ENCODE results near the gene SLC8A2. TPM values are rescaled to one million over a fixed set of nuclear protein-coding genes. Genes with fewer than 3 reads are reported as not detected.

SLC8A2 gene
- total and polyA plus RNA-seq, 4 donors: 3.2 to 37.5 (median 23.4) TPM

DNA sequence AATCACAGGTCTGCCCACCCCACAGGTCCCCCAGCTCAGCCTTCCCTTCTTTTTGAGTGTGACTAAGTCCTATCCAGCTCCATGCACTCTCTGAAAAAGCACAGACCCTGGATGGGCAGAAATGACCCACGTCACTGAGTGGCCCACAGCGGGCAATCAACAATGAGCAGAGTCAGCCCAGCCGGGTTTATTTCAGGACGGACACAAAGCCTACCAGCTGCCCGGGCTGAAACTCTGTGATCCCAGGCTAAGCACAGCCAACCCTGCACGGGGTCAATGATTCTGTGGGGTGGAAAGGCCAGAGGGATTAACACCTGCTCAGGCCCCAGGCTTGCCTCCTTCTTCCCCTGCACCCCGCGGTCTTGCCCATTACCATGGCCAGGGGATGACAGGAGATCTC is 34.8 kb upstream of the SLC8A2 start:
- WGBS (ENCODE audit: insufficient coverage): 77% methylated on average over 4 of the region's 8 CpGs
- peaks cover 44% of the 10 kb centered on the region for H3K4me1 ChIP-seq (ENCODE audit: control insufficient read depth, insufficient read depth, low read length)
- no peaks in the 10 kb centered on the region for H3K9me3 ChIP-seq (ENCODE audit: control insufficient read depth, insufficient read depth, low read length)
- peaks cover 57% of the 10 kb centered on the region for H3K36me3 ChIP-seq (ENCODE audit: control insufficient read depth, insufficient read depth, low read length)
- no peaks in the 10 kb centered on the region for H3K27me3 ChIP-seq (ENCODE audit: control insufficient read depth, insufficient read depth, low read length)
- H3K4me3 ChIP-seq (ENCODE audit: low read depth, low read length): no peak overlapping the region
- H3K27ac ChIP-seq (ENCODE audit: low read depth, low read length): no peak overlapping the region
- no peak for DNase-seq (ENCODE audit: low read depth in 4 of 6, low spot score in 6 of 6)

DNA sequence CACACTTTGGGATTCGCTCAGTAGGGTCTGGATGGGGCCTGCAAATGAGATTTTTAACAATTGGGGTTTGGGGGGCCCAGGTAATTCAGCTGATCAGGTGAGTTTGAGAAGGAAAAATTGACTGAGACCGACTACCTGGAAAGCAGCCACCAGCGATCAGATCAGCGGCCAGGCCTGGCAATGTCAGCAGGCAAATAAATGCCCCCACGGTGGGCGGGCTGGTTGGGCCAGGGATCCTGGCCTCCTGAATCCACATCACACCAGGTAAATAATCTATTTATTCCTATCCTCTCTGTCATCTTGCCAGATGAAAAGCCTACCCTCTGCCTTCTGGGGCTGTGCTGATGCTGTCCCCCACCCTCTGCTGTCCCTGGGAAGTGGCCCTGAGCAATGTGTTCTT is 33.8 kb upstream of the SLC8A2 start:
- 89% methylated on average over 5 of the region's 6 CpGs for WGBS (ENCODE audit: insufficient coverage)
- no peaks in the 10 kb centered on the region for H3K27me3 ChIP-seq (ENCODE audit: control insufficient read depth, insufficient read depth, low read length)
- H3K4me1 ChIP-seq (ENCODE audit: control insufficient read depth, insufficient read depth, low read length): peaks cover 34% of the 10 kb centered on the region
- H3K27ac ChIP-seq (ENCODE audit: low read depth, low read length): no peak overlapping the region
- H3K4me3 ChIP-seq (ENCODE audit: low read depth, low read length): no peak overlapping the region
- DNase-seq (ENCODE audit: low read depth in 4 of 6, low spot score in 6 of 6): no peak
- no peaks in the 10 kb centered on the region for H3K9me3 ChIP-seq (ENCODE audit: control insufficient read depth, insufficient read depth, low read length)
- peaks cover 60% of the 10 kb centered on the region for H3K36me3 ChIP-seq (ENCODE audit: control insufficient read depth, insufficient read depth, low read length)

DNA sequence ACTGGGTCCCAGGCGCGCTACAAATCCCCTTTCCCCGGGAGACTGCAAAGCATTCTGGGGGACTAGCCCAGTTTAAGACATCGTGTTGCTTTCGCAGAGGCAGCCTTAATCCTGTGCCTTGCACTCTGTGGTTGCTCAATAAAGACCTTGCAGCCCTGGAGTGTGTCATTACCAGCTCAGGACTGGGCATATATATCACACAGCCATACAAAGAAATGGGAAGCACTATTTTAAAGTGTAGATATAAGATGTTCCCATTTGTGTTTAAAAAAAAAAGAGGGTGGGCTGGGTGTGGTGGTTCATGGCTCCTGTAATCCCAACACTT is 32.1 kb upstream of the SLC8A2 start:
- H3K9me3 ChIP-seq (ENCODE audit: control insufficient read depth, insufficient read depth, low read length): no peaks in the 10 kb centered on the region
- H3K4me3 ChIP-seq (ENCODE audit: low read depth, low read length): no peak overlapping the region
- 69% methylated on average over 5 of the region's 5 CpGs for WGBS (ENCODE audit: insufficient coverage)
- H3K4me1 ChIP-seq (ENCODE audit: control insufficient read depth, insufficient read depth, low read length): peaks cover 27% of the 10 kb centered on the region
- H3K36me3 ChIP-seq (ENCODE audit: control insufficient read depth, insufficient read depth, low read length): peaks cover 69% of the 10 kb centered on the region
- no peak for DNase-seq (ENCODE audit: low read depth in 4 of 6, low spot score in 6 of 6)
- no peaks in the 10 kb centered on the region for H3K27me3 ChIP-seq (ENCODE audit: control insufficient read depth, insufficient read depth, low read length)
- no peak overlapping the region for H3K27ac ChIP-seq (ENCODE audit: low read depth, low read length)

DNA sequence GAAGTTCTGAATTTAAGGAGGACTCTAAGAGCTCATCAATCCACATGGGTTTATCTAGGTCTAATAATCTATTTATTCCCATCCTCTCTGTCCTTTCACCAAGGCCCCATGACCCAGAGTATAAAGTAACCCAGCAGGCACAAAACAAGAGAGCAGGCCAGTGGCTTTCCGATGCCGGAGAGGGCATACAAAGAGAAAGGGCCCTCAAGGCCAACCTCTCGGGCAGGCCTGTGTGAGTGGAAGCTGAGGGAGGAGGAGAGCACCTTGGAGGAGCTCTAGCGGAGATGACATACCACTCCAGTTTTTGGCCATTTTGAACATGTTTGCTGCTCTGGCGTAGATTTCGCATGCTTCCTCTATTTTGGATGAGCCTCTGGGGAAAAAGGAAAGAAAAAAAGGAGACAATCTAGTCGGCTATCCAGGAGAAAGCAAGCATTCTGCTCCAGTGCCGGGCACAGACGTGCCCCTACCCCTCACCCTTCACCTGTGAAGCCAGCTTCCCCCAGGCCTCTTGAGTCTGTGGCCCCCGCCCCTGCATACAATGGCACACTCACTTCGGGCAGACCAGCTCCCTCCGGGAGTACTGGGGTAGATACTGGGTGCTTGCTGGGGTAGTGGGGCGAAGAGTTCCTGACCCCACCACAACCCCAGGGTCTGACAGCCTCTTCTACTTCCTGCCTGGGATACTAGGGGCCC is 31.6 kb upstream of the SLC8A2 start:
- Histone ChIP-seq H3K27me3 (ENCODE audit: control insufficient read depth, insufficient read depth, low read length) (no peaks in the 10 kb centered on the region), H3K9me3 (ENCODE audit: control insufficient read depth, insufficient read depth, low read length) (no peaks in the 10 kb centered on the region), H3K36me3 (ENCODE audit: control insufficient read depth, insufficient read depth, low read length) (peaks cover 74% of the 10 kb centered on the region), H3K4me3 (ENCODE audit: low read depth, low read length) (no peak overlapping the region), H3K27ac (ENCODE audit: low read depth, low read length) (no peak overlapping the region), H3K4me1 (ENCODE audit: control insufficient read depth, insufficient read depth, low read length) (peaks cover 26% of the 10 kb centered on the region)
- no peak for DNase-seq (ENCODE audit: low read depth in 4 of 6, low spot score in 6 of 6)
- 92% methylated on average over 9 of the region's 13 CpGs for WGBS (ENCODE audit: insufficient coverage)

DNA sequence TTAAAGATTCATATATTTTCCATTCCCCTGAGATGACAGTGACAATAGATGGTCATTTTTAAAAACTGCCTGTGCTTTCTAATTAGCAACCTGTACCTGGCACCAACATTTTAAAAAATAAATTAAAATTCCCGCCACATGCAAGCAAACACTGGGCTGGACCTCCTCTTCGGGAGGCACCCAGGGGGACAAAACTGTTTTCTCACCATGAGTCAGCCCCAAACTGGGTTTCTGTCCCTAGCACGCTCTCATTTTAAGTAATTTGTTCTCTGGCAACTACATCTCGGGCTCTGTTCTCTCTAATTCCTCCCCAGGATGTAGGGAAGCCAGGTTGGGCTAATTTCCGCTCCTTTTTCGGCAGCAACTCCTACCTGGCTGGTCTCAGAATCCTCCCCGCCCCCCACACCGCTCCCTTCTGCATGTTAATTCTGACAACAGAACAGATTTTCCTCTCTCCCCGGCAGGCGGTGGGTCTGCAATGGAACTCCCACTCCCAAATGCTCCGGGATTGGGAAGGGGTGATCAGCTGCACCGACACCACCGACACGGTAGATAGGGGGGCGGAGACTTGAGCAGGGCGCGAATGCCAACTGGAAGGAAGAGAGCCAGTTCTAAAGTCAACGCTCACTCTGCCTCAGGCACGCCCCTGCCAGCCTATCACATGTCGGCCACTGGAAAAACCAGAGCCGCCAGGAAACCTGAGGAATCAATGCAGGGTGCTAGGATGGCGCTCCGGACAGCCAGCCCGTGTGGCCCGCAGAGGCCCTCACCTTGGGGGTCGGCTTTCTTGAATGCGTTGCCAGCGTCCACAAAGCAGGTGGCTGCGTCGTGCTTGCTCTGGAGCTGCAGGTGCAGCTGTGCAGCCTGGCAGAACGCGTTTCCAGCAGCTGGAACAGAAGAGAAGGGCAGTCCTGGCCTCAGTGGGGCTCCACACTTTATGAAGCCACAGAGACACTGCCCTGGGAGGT is 28.5 kb upstream of the SLC8A2 start:
- Histone ChIP-seq H3K27ac (ENCODE audit: low read depth, low read length) (no peak overlapping the region), H3K27me3 (ENCODE audit: control insufficient read depth, insufficient read depth, low read length) (no peaks in the 10 kb centered on the region), H3K4me1 (ENCODE audit: control insufficient read depth, insufficient read depth, low read length) (peaks cover 36% of the 10 kb centered on the region), H3K36me3 (ENCODE audit: control insufficient read depth, insufficient read depth, low read length) (peaks cover 81% of the 10 kb centered on the region), H3K4me3 (ENCODE audit: low read depth, low read length) (no peak overlapping the region), H3K9me3 (ENCODE audit: control insufficient read depth, insufficient read depth, low read length) (no peaks in the 10 kb centered on the region)
- WGBS (ENCODE audit: insufficient coverage): 76% methylated on average over 24 of the region's 32 CpGs
- DNase-seq (ENCODE audit: low read depth in 4 of 6, low spot score in 6 of 6): peak in 1 of 6 donors; percentile 39

DNA sequence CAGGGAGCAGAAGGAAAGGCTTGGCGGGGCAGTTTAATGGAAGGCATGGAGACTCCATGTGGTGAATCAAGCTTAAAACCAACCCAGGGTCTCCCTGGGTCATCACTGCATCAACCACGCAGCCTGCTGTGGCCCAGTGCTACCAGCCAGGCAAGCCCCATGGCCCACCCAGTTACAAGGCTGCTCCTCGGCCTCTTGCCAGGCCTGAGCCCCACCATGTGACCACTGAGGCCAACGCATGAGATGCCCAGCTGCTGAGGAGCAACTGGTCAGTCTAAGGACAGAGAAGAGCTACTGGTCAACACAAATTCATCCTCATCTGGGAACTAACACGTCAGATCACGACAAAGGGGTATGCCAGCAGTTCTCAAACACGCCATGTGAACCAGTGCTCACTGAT is 27.7 kb upstream of the SLC8A2 start:
- H3K27ac ChIP-seq (ENCODE audit: low read depth, low read length): no peak overlapping the region
- WGBS (ENCODE audit: insufficient coverage): 88% methylated on average over 7 of the region's 7 CpGs
- DNase-seq (ENCODE audit: low read depth in 4 of 6, low spot score in 6 of 6): no peak
- no peaks in the 10 kb centered on the region for H3K9me3 ChIP-seq (ENCODE audit: control insufficient read depth, insufficient read depth, low read length)
- H3K4me1 ChIP-seq (ENCODE audit: control insufficient read depth, insufficient read depth, low read length): peaks cover 43% of the 10 kb centered on the region
- H3K4me3 ChIP-seq (ENCODE audit: low read depth, low read length): no peak overlapping the region
- no peaks in the 10 kb centered on the region for H3K27me3 ChIP-seq (ENCODE audit: control insufficient read depth, insufficient read depth, low read length)
- H3K36me3 ChIP-seq (ENCODE audit: control insufficient read depth, insufficient read depth, low read length): peaks cover 88% of the 10 kb centered on the region

DNA sequence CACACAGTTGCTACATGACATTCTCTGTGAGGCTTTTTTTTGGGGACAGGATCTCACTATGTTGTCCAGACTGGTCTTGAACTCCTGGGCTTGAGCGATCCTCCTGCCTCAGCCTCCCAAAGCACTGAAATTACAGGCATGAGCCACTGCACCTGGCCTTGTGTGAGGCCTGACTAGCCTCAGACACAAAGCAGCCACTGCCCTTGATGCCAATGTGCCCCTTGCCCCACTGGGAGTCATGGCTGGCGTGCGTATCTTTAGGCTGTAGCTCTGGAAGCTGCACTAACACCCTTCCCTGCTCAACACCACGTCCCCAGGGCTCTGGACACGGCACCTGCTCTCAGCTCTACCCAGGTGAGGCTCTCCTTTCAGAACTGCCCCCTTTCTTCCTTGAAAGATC is 26.9 kb upstream of the SLC8A2 start:
- WGBS (ENCODE audit: insufficient coverage): 97% methylated on average over 5 of the region's 5 CpGs
- H3K4me3 ChIP-seq (ENCODE audit: low read depth, low read length): no peak overlapping the region
- no peak overlapping the region for H3K27ac ChIP-seq (ENCODE audit: low read depth, low read length)
- no peak for DNase-seq (ENCODE audit: low read depth in 4 of 6, low spot score in 6 of 6)
- no peaks in the 10 kb centered on the region for H3K27me3 ChIP-seq (ENCODE audit: control insufficient read depth, insufficient read depth, low read length)
- H3K9me3 ChIP-seq (ENCODE audit: control insufficient read depth, insufficient read depth, low read length): no peaks in the 10 kb centered on the region
- H3K36me3 ChIP-seq (ENCODE audit: control insufficient read depth, insufficient read depth, low read length): peaks cover 91% of the 10 kb centered on the region
- H3K4me1 ChIP-seq (ENCODE audit: control insufficient read depth, insufficient read depth, low read length): peaks cover 43% of the 10 kb centered on the region

DNA sequence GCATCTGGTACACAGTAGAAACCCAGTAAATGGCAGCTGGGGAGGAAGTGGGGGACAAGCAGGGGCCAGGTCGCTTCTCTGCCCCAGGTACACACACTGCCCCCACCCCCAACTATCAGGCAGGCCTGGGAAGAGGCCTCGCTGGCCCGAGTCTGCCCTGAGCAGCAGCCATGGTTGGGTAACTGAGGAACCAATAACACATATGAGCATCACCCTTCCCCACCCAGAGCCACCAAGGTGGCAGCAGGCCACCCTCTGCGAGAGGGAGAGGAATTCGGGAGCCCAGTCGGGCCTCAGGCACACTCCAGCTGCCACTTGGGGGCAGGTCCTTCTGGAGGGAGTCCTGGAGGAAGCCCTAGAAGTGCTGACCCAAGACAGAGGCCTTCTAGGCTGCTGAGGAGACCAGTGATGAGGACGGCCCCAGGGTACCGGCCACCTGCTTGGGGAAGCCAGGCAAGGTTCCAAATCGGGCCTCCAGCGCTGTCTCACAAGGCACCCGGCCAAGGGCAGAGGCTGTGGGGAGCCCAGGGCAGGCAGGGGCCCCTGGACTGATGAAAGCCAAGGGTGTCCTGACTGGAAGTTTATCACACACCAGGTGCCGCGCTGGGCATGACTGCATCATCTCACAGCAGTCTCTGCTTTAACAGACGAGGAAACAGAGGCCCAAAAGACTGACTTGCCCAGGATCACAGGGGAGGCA is 26.3 kb upstream of the SLC8A2 start:
- H3K36me3 ChIP-seq (ENCODE audit: control insufficient read depth, insufficient read depth, low read length): peaks cover 91% of the 10 kb centered on the region
- no peaks in the 10 kb centered on the region for H3K27me3 ChIP-seq (ENCODE audit: control insufficient read depth, insufficient read depth, low read length)
- no peak for DNase-seq (ENCODE audit: low read depth in 4 of 6, low spot score in 6 of 6)
- no peaks in the 10 kb centered on the region for H3K9me3 ChIP-seq (ENCODE audit: control insufficient read depth, insufficient read depth, low read length)
- no peak overlapping the region for H3K4me3 ChIP-seq (ENCODE audit: low read depth, low read length)
- WGBS (ENCODE audit: insufficient coverage): 81% methylated on average over 13 of the region's 14 CpGs
- no peak overlapping the region for H3K27ac ChIP-seq (ENCODE audit: low read depth, low read length)
- H3K4me1 ChIP-seq (ENCODE audit: control insufficient read depth, insufficient read depth, low read length): peaks cover 49% of the 10 kb centered on the region

DNA sequence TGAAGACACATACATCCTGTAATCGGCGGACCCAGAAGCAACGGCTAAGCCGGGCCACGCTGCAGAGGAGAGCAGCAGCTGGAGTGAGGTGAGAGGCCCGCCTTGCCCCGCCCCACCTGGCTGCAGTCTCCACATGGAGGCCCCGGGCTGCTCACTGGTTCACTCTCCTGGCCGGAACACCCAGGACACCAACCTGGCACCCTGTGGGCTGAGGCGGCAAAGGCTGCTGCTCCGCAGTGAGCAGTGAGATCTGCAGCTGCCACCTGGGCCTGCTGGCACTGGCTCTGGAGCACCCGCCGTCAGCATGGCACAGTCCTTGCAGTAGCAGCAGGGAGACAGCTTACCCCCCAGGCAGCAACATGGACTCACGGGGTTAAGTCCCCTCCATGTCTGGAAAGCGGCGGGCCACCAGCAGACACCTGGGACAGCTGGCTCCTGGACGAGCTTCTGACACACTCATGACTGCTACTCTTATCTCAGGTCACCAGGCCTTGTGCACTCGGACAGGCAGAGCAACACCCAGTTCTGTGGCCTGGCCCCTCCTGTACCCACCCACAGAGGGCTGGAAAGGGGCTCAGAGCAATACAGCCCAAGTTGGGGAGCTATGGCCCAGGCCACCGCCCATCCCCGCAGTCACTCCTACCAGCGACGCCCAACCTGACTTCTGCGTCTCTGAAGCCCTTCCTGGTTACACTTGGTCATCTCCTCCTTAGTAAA is 25.5 kb upstream of the SLC8A2 start:
- WGBS (ENCODE audit: insufficient coverage): 77% methylated on average over 23 of the region's 23 CpGs
- Histone ChIP-seq H3K4me3 (ENCODE audit: low read depth, low read length) (no peak overlapping the region), H3K36me3 (ENCODE audit: control insufficient read depth, insufficient read depth, low read length) (peaks cover 94% of the 10 kb centered on the region), H3K27ac (ENCODE audit: low read depth, low read length) (no peak overlapping the region), H3K9me3 (ENCODE audit: control insufficient read depth, insufficient read depth, low read length) (no peaks in the 10 kb centered on the region), H3K27me3 (ENCODE audit: control insufficient read depth, insufficient read depth, low read length) (no peaks in the 10 kb centered on the region), H3K4me1 (ENCODE audit: control insufficient read depth, insufficient read depth, low read length) (peaks cover 57% of the 10 kb centered on the region)
- no peak for DNase-seq (ENCODE audit: low read depth in 4 of 6, low spot score in 6 of 6)
